GM19035 (cell line): ENCODE measurements around the gene FOXL3.
"Not testable (repeated sequence)": the region's sequence is repeated elsewhere in the genome, so short reads cannot be mapped to it uniquely, and the experiment has no call there.

ENCODE experiments used
- ATAC-seq: cut with Tn5 transposase; IDR thresholded peaks from one replicate; pipeline ENCODE4 v1.9.1; 2021; ENCODE audit not compliant: unreplicated experiment

Gene FOXL3

GRCh38 chr7:289756-290553 lies at the start of gene FOXL3:
TSS of gene FOXL3 (plus strand) at chr7:290170. CDS start at chr7:290170, 0 bp downstream.
- ATAC-seq = no peak

- no peak for ATAC-seq
Observed at GRCh38 chr7:240887-241421, 49.0 kb upstream of the FOXL3 start.

- ATAC-seq = no peak
Observed at GRCh38 chr7:241513-241912, 48.5 kb upstream of the FOXL3 start.

- ATAC-seq = not testable (repeated sequence)
Observed at GRCh38 chr7:242826-243579, 47.0 kb upstream of the FOXL3 start.

GRCh38 chr7:243580-243978 lies 46.4 kb upstream of the FOXL3 start:
- ATAC-seq = not testable (repeated sequence)

GRCh38 chr7:244974-245373 lies 45.0 kb upstream of the FOXL3 start:
- no peak for ATAC-seq

- ATAC-seq = no peak
Observed at GRCh38 chr7:245574-246295, 44.2 kb upstream of the FOXL3 start.

- no peak for ATAC-seq
Observed at GRCh38 chr7:246451-246850, 43.5 kb upstream of the FOXL3 start.

- no peak for ATAC-seq
Observed at GRCh38 chr7:247181-247580, 42.8 kb upstream of the FOXL3 start.

- ATAC-seq = no peak
Observed at GRCh38 chr7:247636-248035, 42.3 kb upstream of the FOXL3 start.

- ATAC-seq = no peak
Observed at GRCh38 chr7:248732-249435, 41.1 kb upstream of the FOXL3 start.

GRCh38 chr7:249989-250388 lies 40.0 kb upstream of the FOXL3 start:
- ATAC-seq = no peak

GRCh38 chr7:250523-250922 lies 39.4 kb upstream of the FOXL3 start:
- ATAC-seq = no peak

GRCh38 chr7:251005-251404 lies 39.0 kb upstream of the FOXL3 start:
- no peak for ATAC-seq

- ATAC-seq = no peak
Observed at GRCh38 chr7:251446-252175, 38.4 kb upstream of the FOXL3 start.

GRCh38 chr7:252216-252965 lies 37.6 kb upstream of the FOXL3 start:
- ATAC-seq = no peak

GRCh38 chr7:252981-253380 lies 37.0 kb upstream of the FOXL3 start:
- ATAC-seq = no peak

GRCh38 chr7:253581-254336 lies 36.2 kb upstream of the FOXL3 start:
- no peak for ATAC-seq
